NCI-H1105 treated with DMSO at 0.1 percent for 48 hours (cell line): ENCODE measurements around the gene KCNIP4.
"Not testable (repeated sequence)": the region's sequence is repeated elsewhere in the genome, so short reads cannot be mapped to it uniquely, and the experiment has no call there.

ENCODE experiments used
- DNase-seq: peaks from one replicate; lab custom pipeline; 2025; lab: John Stamatoyannopoulos, UW

The KCNIP4 gene

GRCh38 chr4:21948347-21949072 lies at the start of gene KCNIP4:
Gene KCNIP4, minus strand, starts transcription at chr4:21948772.
- peak; percentile 45 for DNase-seq

GRCh38 chr4:21996618-21997017 lies 48.0 kb upstream of the KCNIP4 start:
- DNase-seq: not testable (repeated sequence)

- no peak for DNase-seq
These were observed 43.8 kb upstream of the KCNIP4 start for GRCh38 chr4:21992330-21992729.

GRCh38 chr4:21991562-21991961 lies 43.0 kb upstream of the KCNIP4 start:
- DNase-seq: no peak

- DNase-seq: no peak
These were observed 42.5 kb upstream of the KCNIP4 start for GRCh38 chr4:21991050-21991449.

GRCh38 chr4:21989351-21989750 lies 40.8 kb upstream of the KCNIP4 start:
- no peak for DNase-seq

GRCh38 chr4:21986307-21986706 lies 37.7 kb upstream of the KCNIP4 start:
- no peak for DNase-seq

- no peak for DNase-seq
These were observed 33.5 kb upstream of the KCNIP4 start for GRCh38 chr4:21982087-21982486.

GRCh38 chr4:21979196-21979595 lies 30.6 kb upstream of the KCNIP4 start:
- no peak for DNase-seq

GRCh38 chr4:21976166-21976565 lies 27.6 kb upstream of the KCNIP4 start:
- no peak for DNase-seq

GRCh38 chr4:21973850-21974249 lies 25.3 kb upstream of the KCNIP4 start:
- DNase-seq: no peak

- DNase-seq: no peak
These were observed 16.3 kb upstream of the KCNIP4 start for GRCh38 chr4:21964762-21965319.

GRCh38 chr4:21962691-21963090 lies 14.1 kb upstream of the KCNIP4 start:
- no peak for DNase-seq

- DNase-seq: no peak
These were observed 12.2 kb upstream of the KCNIP4 start for GRCh38 chr4:21960793-21961192.

GRCh38 chr4:21954916-21955315 lies 6.3 kb upstream of the KCNIP4 start:
- peak; percentile 7 for DNase-seq

GRCh38 chr4:21953653-21954052 lies 5.1 kb upstream of the KCNIP4 start:
- DNase-seq: no peak

- no peak for DNase-seq
These were observed 4.0 kb upstream of the KCNIP4 start for GRCh38 chr4:21952549-21952948.

- DNase-seq: peak; percentile 34
These were observed 493 bp upstream of the KCNIP4 start for GRCh38 chr4:21949073-21949457.

GRCh38 chr4:21947791-21948346 lies 703 bp downstream of the KCNIP4 start:
- DNase-seq: no peak

- no peak for DNase-seq
These were observed 1.7 kb downstream of the KCNIP4 start for GRCh38 chr4:21946858-21947257.

GRCh38 chr4:21921526-21922180 lies 26.9 kb downstream of the KCNIP4 start:
- DNase-seq: no peak

- no peak for DNase-seq
These were observed 32.8 kb downstream of the KCNIP4 start for GRCh38 chr4:21915761-21916160.

GRCh38 chr4:21901831-21902230 lies 46.7 kb downstream of the KCNIP4 start:
- DNase-seq: no peak
